Measurements from ENCODE around the gene CDK14.

Gene CDK14

DNA sequence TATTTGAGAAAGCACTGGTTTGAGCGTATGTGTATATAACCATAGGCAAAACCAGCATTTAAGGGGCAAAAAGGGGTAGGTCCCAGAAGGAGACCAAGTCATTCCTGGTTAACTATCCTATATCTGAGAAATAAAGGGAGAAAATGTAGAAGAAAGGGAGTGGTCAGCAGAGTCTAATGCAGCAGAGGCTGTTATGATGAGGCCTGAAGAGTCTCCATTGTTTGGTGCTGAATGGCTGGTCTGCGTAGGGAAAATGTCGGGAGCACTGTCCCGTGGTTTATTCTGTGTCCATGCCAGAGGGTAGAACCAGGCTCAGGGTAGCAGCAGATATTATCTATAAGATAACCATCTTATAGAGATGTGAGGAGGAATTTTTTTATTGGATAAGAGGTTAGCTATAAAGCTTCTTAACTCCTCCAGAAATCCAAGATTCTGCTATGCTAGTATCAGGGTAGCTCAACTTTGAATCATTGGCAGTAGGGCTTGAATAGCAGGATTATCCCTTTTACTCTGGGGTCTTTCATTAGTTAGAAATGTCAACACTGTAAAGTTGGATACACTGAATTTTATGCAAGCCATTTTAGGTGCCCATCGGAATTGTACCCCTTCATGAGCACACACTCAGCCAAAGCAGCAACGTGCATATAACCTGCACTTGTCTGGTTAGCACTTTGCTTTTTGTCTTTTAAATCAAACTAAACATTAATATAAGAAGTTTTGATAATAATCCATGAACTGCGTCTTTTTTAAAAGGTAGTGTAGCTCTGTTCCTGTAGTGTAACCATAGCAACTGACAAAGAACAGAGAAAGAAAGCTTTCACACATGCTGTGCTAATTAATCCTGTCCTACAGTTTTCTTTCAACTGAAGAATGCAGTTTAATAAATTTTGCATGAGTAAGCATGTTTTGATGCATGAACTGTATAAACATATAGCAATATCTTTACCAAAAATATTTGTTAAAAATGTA is 356.1 kb downstream of the CDK14 start:
- no peak for DNase-seq (ENCODE audit: low read depth)

DNA sequence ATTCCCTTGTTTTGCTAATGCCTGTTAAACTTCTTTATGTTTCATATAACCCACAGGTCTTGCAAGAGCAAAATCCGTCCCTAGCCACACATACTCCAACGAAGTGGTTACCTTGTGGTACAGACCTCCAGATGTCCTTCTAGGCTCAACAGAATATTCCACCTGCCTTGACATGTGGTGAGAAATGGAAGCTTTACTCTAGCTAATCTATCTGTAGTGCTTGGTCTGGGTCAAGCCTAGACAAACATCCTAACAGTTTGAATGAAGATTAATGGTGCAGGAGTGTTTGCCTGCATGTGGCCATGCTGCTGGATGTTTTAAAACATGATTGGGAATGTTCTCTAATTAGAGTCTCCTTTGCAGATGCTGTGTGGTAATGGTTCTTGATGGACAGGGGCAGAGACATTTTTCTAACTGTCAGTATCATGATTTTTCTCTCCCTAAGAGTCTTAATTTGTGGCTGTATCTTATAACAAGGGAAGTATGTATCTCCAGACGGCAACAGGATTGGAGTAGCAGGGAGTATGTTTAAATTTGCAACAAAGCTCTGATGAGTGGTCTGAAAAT is 359.6 kb downstream of the CDK14 start:
- DNase-seq (ENCODE audit: low read depth), result no peak

DNA sequence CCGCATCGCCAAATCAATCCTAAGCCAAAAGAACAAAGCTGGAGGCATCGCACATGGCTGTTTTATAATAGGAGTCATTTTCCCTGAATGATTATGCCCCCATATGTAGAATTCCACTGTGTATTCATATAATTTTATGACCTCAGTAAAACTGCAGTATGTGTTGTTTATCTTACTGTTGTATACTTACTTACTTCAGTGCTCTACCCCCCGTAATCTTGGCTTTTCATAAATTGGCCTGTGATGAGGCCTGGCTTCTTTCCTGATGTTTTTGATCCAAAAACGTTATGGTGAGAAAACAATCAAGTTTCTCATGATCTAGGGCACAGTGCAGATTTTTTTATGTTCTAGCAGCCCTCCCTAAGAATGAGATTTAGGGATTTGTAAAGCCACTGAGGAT is 361.8 kb downstream of the CDK14 start:
- DNase-seq (ENCODE audit: low read depth), result no peak

DNA sequence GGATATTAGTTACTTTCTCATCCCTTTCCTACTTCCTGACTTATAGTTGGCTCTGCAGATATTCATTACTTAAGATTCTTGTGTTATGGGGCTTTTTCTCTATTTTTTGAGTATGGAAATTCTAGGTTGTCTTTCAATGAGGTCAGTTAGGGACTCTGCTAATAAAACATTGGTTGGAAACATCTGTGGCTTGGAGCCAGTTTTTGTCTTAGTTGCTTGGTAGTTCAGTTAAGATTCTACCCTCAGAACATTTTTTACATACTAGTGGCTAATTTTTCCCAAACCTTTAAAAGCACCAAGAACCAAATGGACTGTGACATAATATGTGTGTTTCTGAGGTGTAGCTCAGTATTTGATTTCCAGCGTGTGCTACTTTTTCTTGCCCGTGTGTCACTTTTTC is 362.5 kb downstream of the CDK14 start:
- DNase-seq (ENCODE audit: low read depth), result no peak

DNA sequence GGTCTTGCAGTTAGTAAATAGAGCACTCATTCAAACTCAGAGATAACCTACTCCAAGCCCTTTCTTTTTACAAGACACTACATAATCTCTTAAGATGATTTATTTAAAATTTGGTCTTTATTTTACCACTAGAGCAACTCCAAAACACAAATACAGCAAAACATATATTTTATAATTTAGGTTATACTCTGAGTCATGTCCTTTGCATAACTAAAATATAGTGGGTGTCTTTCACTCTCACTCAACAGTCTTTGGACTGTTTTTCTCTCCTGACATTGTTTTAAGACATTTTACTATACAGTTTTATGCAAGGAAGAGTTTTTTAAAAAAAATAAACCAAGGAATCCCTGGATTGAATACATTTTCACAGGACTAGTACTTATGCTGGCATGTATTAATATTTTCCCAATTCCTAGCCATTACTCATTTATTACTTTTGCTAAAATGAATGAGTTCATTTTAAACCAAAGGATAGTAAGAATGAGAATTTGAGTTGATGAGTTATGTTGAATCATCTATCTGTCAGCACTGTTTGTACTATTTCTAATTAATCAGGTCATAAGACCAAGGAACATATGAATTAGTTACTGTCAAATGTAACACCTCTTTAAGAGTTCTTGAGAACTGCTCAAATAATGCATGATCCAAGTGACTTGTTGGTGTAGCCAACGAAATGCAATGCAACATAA is 365.1 kb downstream of the CDK14 start:
- DNase-seq (ENCODE audit: low read depth), result no peak

DNA sequence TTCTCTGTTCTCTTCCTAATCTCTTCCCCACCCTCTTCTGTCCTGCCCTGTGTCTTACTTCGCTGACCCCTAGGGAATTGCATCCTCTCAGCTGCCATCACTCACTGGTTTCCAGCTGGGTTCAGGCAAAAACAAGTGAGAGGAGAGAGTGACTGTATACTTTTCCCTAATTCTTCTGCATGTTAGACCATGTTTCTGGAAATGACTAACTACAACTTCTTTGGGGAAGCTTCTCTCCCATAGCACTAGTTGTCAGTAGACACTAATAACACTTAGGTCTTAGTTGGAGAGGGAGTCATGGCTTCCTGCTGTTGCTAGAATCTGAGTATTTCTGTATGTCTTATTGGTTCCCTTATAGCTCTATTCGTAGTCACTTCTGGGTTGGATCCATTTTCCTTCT is 369.1 kb downstream of the CDK14 start:
- no peak for DNase-seq (ENCODE audit: low read depth)

DNA sequence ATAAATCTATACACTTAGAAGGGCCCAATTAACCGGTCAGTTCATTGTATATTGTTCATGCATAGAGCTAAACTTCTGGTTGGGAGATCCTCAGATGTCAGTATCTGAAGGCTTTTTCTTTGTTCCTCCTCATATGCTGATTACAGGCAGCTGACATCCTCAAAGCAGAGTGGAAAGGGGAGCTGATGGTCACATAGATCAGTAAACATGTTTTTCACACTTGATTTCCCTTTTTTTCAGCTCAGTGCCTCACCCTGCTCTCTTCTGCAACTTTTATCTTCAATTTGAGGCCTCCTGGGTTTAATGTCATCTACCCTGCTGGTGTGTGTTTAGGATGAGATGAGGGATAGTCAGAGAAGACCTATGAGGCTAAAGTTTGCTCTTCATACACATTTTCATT is 370.2 kb downstream of the CDK14 start:
- no peak for DNase-seq (ENCODE audit: low read depth)

DNA sequence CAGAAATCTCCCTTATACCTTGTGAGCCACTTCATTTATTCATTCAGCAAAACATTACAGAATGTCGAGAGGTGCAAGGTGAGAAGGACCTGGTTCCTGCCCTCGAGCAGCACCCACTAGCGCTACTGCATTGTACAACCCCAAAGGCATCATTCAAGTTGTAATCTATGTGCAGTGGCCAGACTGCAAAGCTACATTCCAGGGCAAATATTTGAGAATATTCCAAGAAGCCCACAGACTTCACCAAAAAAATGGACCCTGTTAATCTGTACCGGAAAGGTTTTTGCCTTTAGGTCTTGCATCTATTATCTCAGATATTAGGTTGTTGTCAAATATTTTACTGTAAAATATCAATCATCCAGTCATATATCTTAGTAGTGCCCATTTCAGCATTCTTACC is 372.8 kb downstream of the CDK14 start:
- no peak for DNase-seq (ENCODE audit: low read depth)

DNA sequence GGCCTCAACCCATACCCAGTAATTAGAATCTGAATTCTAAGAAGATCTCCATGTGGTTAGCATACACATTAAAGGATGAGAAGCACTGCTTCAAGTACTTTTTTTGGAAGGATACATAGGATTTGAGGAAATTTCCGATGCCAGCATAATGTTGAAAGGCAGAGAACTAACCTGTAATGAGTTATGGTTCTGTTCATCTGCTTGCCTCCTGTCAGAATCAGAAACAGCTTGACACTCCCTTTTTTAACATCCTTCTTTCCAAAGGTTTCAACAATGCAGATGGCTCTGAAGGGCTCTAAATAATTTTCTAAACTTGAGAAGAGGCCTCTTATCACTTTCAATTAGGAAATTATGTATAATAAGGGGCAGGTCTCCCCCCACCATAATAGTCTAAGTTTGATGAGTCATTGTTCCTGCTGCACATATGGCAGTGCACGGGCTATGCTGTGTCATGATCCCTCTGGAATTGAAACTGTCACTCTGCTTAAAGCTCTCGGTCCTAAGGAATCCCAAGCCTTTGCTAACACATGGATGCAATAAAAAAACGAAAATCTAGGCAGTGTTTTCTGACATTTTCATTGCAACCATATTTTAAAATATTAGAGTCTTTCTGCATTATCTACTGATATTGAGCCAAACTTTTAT is 376.9 kb downstream of the CDK14 start:
- no peak for DNase-seq (ENCODE audit: low read depth)

DNA sequence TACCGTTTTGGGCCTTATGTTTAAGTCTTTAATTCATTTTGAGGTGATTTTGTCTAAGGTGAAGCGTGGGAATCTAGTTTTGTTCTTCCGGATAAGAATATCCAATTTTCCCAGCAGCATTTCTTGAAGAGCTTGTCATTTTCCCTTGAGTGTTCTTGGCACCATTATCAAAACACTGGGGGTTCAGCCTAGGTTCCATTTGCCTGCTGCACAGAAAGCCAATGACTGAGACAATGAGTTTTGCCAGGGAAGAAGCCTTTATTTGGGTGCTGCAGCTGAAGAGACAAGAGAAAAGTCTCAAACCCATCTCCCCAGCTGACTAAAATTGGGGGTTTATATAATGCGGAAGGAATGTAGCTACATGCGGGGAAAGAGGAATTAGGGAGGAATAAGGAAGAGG is 380.9 kb downstream of the CDK14 start:
- no peak for DNase-seq (ENCODE audit: low read depth)

DNA sequence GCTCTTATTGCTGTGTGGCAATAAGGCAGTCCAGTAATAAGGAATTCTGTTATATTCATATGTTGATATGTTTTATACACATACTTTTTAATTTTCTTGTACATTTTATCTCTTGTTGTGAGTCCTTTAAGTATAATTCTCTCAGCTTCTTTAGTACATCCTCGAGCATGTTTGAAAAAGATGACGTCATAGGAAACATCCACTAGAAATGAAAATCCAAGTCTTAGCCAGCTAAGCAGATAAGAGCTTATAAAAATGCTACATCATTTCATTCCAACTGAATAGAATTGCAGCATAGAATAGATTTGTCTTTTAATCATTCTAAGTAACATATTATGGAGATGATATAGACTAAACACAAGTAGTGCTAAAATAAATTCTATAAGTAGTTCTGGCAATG is 384.4 kb downstream of the CDK14 start:
- DNase-seq (ENCODE audit: low read depth), result no peak

DNA sequence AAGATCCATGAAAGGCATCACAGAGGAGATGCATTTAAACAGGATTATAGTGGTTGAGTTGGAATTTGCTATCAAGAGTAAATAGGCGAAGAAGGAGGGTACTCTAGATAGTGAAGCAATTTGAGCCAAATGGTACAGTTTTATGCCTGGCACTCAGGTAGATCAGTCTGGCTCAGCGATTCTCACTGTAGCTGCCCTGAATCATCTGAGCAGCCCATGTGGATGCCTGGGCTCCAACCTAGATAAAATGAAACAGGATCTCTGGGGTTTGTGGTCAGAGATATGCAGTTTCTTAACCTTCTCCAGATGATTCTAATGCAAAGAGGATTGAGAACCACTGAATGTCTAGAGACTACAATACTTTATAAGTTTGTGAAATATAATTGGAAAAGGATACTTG is 386.1 kb downstream of the CDK14 start:
- DNase-seq (ENCODE audit: low read depth), result no peak

DNA sequence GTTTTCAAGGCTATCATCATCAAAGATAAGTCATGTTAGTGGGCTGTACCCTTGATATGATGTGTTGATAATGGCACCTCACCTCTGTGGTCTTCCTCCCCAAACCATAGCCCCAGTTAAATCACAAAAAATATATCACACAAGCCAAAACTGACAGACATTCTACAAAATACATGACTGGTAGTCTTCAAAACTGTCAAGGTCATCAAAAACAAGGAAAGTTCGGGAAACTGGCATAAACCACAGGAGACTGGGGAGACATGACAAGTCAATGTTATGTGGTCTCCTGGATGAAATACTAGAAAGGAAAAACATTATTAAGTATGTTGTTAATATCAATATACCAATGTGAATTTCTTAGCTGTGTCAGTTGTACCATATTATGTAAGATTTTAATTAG is 388.6 kb downstream of the CDK14 start:
- no peak for DNase-seq (ENCODE audit: low read depth)

DNA sequence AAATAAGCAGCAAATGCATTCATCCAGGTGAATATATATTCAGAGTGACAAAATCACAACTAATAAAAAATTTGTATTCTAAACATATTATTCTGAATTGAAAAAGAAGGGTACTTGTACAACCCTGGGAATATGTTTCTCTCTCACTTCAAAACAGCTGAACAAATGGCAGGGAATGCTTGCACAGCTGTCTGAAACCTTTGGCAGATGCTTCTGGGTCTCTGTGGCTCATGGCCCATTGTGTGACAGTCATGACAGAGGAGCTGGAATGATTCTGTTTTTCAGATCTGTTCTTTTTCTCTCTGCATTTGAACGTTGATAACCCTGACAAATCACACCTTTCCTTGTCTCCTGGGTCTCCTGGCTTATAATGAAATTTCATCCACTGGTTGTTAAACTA is 392.4 kb downstream of the CDK14 start:
- DNase-seq (ENCODE audit: low read depth), result no peak

DNA sequence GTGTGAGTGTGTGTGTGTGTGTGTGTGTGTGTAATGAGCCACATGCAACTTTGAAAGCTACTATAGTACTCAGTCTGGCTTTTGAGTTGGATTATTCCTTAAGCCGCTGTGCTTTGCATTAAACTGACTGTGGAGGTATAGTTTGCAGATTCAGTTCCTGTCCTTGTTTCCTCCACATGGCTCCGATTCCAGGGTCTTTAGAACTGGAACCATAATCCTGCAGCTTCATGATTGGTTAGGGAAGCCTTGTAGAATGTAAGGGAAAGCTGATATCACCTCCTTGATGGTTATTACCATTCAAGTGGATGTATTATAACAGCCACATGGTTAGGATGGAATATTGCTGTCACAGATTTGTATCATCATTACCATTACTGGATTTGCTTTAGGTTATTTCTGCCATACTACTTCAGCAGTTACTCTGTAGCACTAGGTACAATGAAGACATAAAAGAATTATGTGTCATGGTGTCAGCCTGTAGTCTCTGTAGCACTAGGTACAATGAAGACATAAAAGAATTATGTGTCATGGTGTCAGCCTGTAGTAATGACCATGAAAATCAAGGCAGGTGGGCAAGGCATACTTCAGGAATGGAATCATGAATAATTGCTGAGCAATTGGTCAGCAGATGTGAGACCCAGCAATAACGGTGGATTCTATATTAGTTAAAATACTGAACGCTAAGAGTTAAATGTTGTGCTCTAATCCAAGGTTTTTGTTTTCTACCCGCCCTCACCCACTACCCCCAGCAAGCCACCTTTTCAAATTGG is 393.1 kb downstream of the CDK14 start:
- no peak for DNase-seq (ENCODE audit: low read depth)

DNA sequence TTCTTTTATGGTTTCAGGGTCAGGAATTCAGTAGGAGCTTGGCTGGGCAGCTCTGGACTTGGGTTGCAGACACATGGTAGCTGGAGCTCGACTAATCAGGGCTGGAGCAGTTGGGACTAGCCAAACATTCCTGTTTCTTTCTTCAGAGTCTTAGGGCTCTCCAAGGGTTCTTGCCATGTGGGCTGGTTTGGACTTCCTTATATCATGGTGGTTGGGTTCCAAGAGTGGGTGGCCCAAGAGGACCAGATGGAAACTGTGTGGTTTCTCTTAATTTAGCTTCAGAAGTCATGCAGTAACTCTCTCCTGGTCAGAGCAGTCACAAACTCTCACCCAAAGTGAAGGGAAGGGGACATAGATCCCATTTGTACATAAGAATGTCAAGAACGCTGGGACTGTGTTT is 398.0 kb downstream of the CDK14 start:
- no peak for DNase-seq (ENCODE audit: low read depth)

DNA sequence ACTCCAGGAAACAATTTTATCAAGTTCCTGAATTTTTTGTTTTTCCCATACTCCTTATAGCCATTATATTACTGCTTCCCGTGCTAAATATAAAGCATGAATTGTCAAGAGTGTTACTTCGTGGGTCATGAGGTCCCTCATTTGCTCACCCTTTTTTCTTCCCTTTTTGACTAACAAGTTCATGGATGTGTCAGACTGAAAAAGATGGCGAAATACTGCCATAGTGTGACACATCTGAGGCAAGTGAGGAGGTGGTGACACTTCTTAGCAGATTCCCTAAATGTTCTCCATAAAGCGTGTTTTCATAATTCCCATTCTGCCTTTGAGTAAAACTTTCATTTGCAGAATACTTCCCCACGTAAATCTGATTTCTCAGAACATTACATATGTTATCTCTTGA is 398.5 kb downstream of the CDK14 start:
- no peak for DNase-seq (ENCODE audit: low read depth)

DNA sequence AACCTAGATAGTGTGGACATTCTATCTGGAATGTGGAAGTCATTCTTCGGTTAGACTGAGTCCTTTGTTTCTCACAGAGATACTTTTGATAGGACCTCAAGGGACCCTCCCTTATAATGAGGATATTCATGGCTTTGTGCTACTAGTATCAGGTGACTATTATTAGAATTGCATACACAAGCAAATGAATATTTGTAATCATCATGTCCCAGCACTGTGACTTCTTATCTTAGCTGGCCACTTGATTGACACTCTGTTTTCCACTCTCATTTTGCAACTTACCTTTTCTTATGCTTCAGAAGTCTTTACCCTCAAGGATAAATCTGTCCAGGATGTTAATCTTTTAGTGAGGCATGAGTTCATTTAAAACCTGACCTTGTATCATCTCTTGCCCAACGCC is 399.9 kb downstream of the CDK14 start:
- DNase-seq (ENCODE audit: low read depth), result no peak

DNA sequence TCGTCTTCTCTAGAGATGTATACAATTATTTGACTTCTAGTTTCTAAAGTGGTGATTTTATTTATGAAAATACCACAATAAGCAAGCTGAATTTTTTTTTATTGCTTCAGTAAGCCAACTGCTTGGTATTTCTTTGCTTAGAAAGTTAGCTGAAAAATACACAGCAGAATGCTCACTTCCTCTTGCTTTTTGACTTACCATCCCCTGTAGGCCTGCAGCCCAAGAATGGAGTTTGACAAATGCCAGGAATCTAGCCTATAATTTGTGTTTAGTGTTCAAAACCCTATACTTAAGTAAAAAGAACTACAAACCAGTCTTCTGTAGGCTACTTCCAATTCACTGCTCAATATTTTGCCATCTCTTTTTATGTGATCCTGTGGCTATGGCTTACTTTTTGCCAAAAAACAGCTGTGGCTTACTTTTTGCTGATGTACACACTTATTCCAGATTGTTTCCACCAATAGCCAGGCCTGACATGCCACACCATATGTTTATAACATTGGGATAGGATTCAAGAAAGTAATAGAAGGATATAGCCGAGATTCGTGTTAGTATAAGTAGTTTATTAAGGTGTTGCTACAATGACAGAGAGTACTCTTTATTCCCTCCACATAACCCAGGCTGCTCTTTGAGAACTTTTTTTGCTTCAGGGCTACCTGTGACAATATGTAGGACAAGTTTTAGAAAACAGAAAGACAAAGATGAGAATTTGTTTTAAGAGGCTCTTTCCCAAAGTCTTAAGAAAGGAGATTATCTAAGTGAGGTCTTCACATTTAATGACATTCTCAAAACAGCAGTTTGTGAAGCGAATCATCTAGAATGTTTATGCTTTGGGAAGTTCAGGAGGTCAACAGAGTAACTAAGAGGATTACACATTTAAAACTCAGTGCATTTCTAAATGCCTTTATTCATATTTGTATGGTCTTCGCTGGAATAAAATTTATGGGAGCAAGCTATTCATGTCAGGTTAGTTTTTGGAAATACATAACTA is 404.2 kb downstream of the CDK14 start:
- no peak for DNase-seq (ENCODE audit: low read depth)

DNA sequence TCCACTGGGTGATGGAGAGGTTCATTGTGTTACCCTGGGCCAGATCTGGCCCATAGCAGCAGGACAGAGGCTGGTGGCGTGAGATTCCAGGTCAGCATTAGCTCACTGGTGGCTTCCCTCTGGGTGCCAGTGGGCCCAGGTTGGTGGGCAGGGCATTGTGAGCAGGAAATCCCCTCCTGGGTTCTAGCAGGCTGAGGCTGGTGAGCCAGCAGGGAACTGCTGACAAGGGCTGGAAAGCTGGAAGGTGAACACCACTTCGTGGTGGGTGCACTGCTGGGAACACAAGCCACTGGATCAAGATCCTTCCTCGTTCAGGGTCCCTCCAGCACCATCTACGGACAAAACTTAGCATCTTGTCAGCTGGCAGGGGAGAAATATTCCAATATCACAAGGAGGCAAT is 408.9 kb downstream of the CDK14 start:
- no peak for DNase-seq (ENCODE audit: low read depth)

DNA sequence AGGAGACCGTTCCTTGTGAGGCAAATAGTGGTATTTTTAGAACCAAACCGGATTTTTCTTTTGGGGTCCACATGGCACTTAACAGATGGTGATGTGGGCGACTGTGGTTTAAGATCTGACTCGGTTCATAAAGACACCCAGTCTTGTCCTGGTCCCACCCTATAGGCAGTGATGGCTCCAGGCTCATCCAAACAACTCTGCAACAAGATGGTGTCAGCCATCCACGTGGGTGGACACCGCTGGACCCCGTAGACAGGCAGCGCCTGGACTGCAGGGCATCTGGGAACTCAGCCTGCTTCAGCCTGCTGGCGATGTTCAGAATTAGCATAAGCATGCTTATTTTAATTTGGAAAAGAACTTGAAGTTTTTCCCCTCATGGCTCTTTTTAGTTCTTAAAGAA is 409.7 kb downstream of the CDK14 start:
- no peak for DNase-seq (ENCODE audit: low read depth)
